K562 (cell line): ENCODE measurements around the gene ASCL3. TPM values are rescaled to one million over a fixed set of nuclear protein-coding genes. Genes with fewer than 3 reads are reported as not detected.

Source experiments
- DACH1 ChIP-seq: fragments of 450-650 bp; IDR thresholded peaks from 2 replicates; pipeline ENCODE4 v1.6.1; 2018; ENCODE audit not compliant: partially characterized antibody
- DIDO1 ChIP-seq: fragments of 450-650 bp; IDR thresholded peaks from 2 replicates; pipeline ENCODE4 v1.6.1; 2016; ENCODE audit warnings: low read depth, missing biosample characterization, missing genetic modification characterization
- HDGF ChIP-seq: fragments of 450-650 bp; IDR thresholded peaks from 2 replicates; pipeline ENCODE4 v1.6.1; 2016
- JUNB ChIP-seq: fragments of 450-650 bp; formaldehyde crosslinking; conservative IDR thresholded peaks from 2 replicates; pipeline ENCODE4 v1.4.0; 2020; ENCODE audit warnings: mild to moderate bottlenecking
- KLF16 ChIP-seq: IDR thresholded peaks from 2 replicates; pipeline ENCODE4 v1.6.1; 2016; ENCODE audit warnings: antibody characterized with exemption
- L3MBTL2 ChIP-seq: fragments of 450-650 bp; IDR thresholded peaks from 2 replicates; pipeline ENCODE4 v1.6.1; 2016; ENCODE audit warnings: mild to moderate bottlenecking, moderate library complexity
- MXI1 ChIP-seq: IDR thresholded peaks from 2 replicates; pipeline ENCODE4 v1.6.1; 2011; ENCODE audit warnings: low read depth, mild to moderate bottlenecking, improper control_type of control experiment, low read length
- NBN ChIP-seq: fragments of 450-650 bp; IDR thresholded peaks from 2 replicates; pipeline ENCODE4 v1.6.1; 2016; ENCODE audit warnings: low read depth, mild to moderate bottlenecking
- RFX7 ChIP-seq: fragments of 250-450 bp; sonication (Bioruptor Pico); IDR thresholded peaks from 2 replicates; pipeline ENCODE4 v1.5.1; 2021; ENCODE audit warnings: mild to moderate bottlenecking
- TOE1 ChIP-seq, 2 experiments: fragments of 450-650 bp in 1 of 2; sonication (generic) in 1 of 2; formaldehyde crosslinking in 1 of 2; IDR thresholded peaks; 2 replicates each; pipeline versions ENCODE4 v1.7.1 to v1.8.0; 2016 to 2022; ENCODE audit warnings: borderline replicate concordance in 2 of 2, mild to moderate bottlenecking in 2 of 2, antibody characterized with exemption in 1 of 2, inconsistent platforms in 1 of 2, low read depth in 1 of 2, missing genetic modification reagents in 1 of 2, moderate library complexity in 1 of 2
- YY1 ChIP-seq, 3 experiments: IDR thresholded peaks; 2 replicates each; pipeline ENCODE4 v1.6.1; 2011; ENCODE audit warnings: low read length in 2 of 3, mild to moderate bottlenecking in 2 of 3, moderate library complexity in 2 of 3, borderline replicate concordance in 1 of 3, control low read depth in 1 of 3, low read depth in 1 of 3; ENCODE audit not compliant: insufficient read depth in 3 of 3, insufficient replicate concordance in 2 of 3, control insufficient read depth in 1 of 3, insufficient read length in 1 of 3; ENCODE audit errors: extremely low read depth in 1 of 3
- ZBTB7A ChIP-seq: IDR thresholded peaks from 2 replicates; pipeline ENCODE4 v1.6.1; 2011; ENCODE audit warnings: low read depth, mild to moderate bottlenecking, low read length, moderate library complexity, borderline replicate concordance; ENCODE audit not compliant: control insufficient read depth
- ZKSCAN1 ChIP-seq: fragments of 150-350 bp; IDR thresholded peaks from 2 replicates; pipeline ENCODE4 v1.6.1; 2016; ENCODE audit warnings: low read depth, low read length
- ZNF146 ChIP-seq: IDR thresholded peaks from one replicate; pipeline ENCODE4 v1.6.1; 2018; ENCODE audit warnings: missing compliant biosample characterization; ENCODE audit not compliant: unreplicated experiment
- polyA plus RNA-seq, 8 experiments: library from polyadenylated mRNA; depleted of rRNA in 4 of 8; stranded (reverse) in 5 of 8; unstranded in 3 of 8; fragments of >200 nt; fragmentation: Nextera tagmentation in 2 of 8; fragmentation: Illumina TruSeq in 1 of 8; extraction: Ambion mirVana in 2 of 8; extraction: Trizol in 1 of 8; gene quantifications; 2 replicates each; pipeline versions ENCODE4 v1.2.1 to v1.2.3, GENCODE V29; 2011 to 2014; ENCODE audit warnings: inconsistent platforms in 1 of 8, missing spikeins in 1 of 8
- total RNA-seq, 7 experiments: library from RNA; depleted of rRNA in 6 of 7; stranded (reverse); fragments of >200 nt in 6 of 7; fragmentation: Illumina TruSeq in 2 of 7; extraction: Trizol in 2 of 7; gene quantifications; 2 replicates each; pipeline versions ENCODE4 v1.2.1 to v1.2.3, GENCODE V29; 2011 to 2021; ENCODE audit warnings: low replicate concordance in 1 of 7
- TF ChIP-seq, protein P1 (sequence below): fragments of 450-650 bp; formaldehyde crosslinking; IDR thresholded peaks from 2 replicates; pipeline ENCODE4 v1.4.0; 2020; ENCODE audit warnings: mild to moderate bottlenecking, moderate library complexity
- TF ChIP-seq, protein P2 (sequence below): fragments of 150-350 bp; conservative IDR thresholded peaks from 2 replicates; pipeline ENCODE4 v1.6.1; 2014; ENCODE audit warnings: low read length
- TF ChIP-seq, protein P3 (sequence below), 3 experiments: fragments of 200-800 bp in 1 of 3; fragments of 250-450 bp in 1 of 3; fragments of 450-650 bp in 1 of 3; sonication (Bioruptor Pico) in 1 of 3; sonication (Bioruptor generic) in 1 of 3; formaldehyde crosslinking in 1 of 3; IDR thresholded peaks; 2 replicates each; pipeline versions ENCODE4 v1.6.1 to v1.8.0; 2016 to 2022; ENCODE audit warnings: mild to moderate bottlenecking in 2 of 3, missing genetic modification characterization in 2 of 3, missing compliant biosample characterization in 1 of 3, moderate library complexity in 1 of 3

ASCL3 gene
- total and polyA plus RNA-seq, 9 of the 15 experiments (the other 6 are each of a cell fraction or from before 2014, with no cell fraction given) = not detected

DNA sequence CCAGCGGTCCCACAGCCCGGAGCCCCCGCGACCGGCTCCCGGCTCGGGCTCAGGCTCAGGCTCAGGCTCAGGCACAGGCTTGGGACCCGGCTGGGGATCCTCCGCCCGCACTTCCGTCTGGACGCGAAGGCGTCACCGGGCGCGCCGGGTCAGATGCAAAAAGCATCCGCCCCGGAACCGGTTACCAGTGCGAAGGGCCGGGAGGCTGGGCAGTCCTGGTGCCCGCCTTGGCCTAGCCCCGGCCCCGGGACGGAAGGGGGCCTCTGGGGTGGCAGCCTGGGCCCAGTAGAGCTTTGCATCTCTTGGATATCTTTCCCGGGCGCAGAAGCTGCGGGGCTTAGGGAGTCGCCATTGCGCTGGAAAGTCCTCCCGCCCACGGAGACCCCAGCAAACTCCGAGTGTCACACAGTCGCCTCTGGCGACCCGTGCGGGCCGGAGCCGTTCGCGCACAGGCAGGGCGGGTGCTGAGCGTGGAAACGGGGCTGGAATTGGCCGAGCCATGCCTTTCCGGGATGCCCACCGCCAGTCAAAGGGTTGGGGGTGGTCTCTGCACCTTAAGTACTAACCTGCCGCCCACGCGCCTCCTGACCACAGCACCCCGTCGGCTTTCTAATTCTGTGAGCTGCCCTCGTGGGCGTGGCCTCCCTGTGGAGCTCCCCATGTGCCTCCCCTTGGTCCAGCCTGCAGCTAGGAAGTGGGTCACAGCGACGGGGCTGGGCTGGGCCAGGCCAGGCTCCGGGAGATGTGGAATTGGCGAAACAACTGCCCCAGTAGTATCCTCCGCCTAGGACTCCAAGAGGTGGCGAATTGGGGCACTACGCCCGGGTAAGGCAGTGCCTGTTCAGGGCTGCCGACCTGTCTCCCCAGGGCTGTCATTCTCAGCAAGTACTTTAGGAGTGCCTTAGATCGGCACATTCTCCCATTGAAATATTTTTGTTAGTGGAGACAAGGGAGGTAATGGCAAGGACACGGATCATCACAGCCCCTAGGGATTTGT is 21.8 kb upstream of the ASCL3 start, which contains the start of gene TMEM9B (continued):
- TF ChIP-seq, protein P1, sequence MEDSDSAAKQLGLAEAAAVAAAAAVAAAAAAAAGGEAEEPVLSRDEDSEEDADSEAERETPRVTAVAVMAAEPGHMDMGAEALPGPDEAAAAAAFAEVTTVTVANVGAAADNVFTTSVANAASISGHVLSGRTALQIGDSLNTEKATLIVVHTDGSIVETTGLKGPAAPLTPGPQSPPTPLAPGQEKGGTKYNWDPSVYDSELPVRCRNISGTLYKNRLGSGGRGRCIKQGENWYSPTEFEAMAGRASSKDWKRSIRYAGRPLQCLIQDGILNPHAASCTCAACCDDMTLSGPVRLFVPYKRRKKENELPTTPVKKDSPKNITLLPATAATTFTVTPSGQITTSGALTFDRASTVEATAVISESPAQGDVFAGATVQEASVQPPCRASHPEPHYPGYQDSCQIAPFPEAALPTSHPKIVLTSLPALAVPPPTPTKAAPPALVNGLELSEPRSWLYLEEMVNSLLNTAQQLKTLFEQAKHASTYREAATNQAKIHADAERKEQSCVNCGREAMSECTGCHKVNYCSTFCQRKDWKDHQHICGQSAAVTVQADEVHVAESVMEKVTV (CRISPR knock-in tag) = no peak
- peak; percentile 66 for TF ChIP-seq MXI1
- TF ChIP-seq HDGF = no peak
- TF ChIP-seq ZBTB7A = 0 out of 2 replicates have a peak, but pooled peaks have one; percentile 60
- no peak for TF ChIP-seq ZNF146 (CRISPR knock-in tag)
- TF ChIP-seq, protein P2, sequence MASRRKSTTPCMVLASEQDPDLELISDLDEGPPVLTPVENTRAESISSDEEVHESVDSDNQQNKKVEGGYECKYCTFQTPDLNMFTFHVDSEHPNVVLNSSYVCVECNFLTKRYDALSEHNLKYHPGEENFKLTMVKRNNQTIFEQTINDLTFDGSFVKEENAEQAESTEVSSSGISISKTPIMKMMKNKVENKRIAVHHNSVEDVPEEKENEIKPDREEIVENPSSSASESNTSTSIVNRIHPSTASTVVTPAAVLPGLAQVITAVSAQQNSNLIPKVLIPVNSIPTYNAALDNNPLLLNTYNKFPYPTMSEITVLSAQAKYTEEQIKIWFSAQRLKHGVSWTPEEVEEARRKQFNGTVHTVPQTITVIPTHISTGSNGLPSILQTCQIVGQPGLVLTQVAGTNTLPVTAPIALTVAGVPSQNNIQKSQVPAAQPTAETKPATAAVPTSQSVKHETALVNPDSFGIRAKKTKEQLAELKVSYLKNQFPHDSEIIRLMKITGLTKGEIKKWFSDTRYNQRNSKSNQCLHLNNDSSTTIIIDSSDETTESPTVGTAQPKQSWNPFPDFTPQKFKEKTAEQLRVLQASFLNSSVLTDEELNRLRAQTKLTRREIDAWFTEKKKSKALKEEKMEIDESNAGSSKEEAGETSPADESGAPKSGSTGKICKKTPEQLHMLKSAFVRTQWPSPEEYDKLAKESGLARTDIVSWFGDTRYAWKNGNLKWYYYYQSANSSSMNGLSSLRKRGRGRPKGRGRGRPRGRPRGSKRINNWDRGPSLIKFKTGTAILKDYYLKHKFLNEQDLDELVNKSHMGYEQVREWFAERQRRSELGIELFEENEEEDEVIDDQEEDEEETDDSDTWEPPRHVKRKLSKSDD = peak; percentile 57; the same call in 1 of the 2 replicates
- TF ChIP-seq JUNB (CRISPR knock-in tag) = no peak
- peak; percentile 64 for TF ChIP-seq NBN
- TF ChIP-seq RFX7 (CRISPR knock-in tag) = no peak
- peak; percentile 68 for TF ChIP-seq L3MBTL2
- TF ChIP-seq, protein P3, sequence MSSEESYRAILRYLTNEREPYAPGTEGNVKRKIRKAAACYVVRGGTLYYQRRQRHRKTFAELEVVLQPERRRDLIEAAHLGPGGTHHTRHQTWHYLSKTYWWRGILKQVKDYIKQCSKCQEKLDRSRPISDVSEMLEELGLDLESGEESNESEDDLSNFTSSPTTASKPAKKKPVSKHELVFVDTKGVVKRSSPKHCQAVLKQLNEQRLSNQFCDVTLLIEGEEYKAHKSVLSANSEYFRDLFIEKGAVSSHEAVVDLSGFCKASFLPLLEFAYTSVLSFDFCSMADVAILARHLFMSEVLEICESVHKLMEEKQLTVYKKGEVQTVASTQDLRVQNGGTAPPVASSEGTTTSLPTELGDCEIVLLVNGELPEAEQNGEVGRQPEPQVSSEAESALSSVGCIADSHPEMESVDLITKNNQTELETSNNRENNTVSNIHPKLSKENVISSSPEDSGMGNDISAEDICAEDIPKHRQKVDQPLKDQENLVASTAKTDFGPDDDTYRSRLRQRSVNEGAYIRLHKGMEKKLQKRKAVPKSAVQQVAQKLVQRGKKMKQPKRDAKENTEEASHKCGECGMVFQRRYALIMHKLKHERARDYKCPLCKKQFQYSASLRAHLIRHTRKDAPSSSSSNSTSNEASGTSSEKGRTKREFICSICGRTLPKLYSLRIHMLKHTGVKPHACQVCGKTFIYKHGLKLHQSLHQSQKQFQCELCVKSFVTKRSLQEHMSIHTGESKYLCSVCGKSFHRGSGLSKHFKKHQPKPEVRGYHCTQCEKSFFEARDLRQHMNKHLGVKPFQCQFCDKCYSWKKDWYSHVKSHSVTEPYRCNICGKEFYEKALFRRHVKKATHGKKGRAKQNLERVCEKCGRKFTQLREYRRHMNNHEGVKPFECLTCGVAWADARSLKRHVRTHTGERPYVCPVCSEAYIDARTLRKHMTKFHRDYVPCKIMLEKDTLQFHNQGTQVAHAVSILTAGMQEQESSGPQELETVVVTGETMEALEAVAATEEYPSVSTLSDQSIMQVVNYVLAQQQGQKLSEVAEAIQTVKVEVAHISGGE (CRISPR knock-in tag; IDR thresholded peaks at IDR 0.05) = peak in 2 of 3 experiments; percentile 72 to 94; a peak in 4 of 6 replicates
- peak; percentile 63; the same call in 1 of the 2 replicates for TF ChIP-seq TOE1 (IDR thresholded peaks at IDR 0.05; ENCODE audit: borderline replicate concordance)
- TF ChIP-seq TOE1 (CRISPR knock-in tag; IDR thresholded peaks at IDR 0.05; ENCODE audit: borderline replicate concordance, low read depth) = peak; percentile 23; the same call in 1 of the 2 replicates
- TF ChIP-seq KLF16 = no peak
- TF ChIP-seq DIDO1 = peak; percentile 64; the same call in 1 of the 2 replicates
- no peak for TF ChIP-seq ZKSCAN1
- TF ChIP-seq DACH1 = peak; percentile 1
- peak in 2 of 3 experiments; percentile 25 to 61 for TF ChIP-seq YY1 (IDR thresholded peaks at IDR 0.05; ENCODE audit: borderline replicate concordance in 1 of 3, control insufficient read depth in 1 of 3, extremely low read depth in 1 of 3, insufficient read depth in 3 of 3, insufficient read length in 1 of 3, insufficient replicate concordance in 2 of 3, low read depth in 1 of 3, low read length in 2 of 3)
